HS-27A (cell line): ENCODE data around the gene UGT8.
"Not testable (repeated sequence)": the region's sequence is repeated elsewhere in the genome, so short reads cannot be mapped to it uniquely, and the experiment has no call there.

ENCODE experiments used
- DNase-seq: peaks from one replicate; pipeline ENCODE4 v3.0.0-alpha.2; 2012; ENCODE audit warnings: low read depth, missing footprints

Gene UGT8

DNA sequence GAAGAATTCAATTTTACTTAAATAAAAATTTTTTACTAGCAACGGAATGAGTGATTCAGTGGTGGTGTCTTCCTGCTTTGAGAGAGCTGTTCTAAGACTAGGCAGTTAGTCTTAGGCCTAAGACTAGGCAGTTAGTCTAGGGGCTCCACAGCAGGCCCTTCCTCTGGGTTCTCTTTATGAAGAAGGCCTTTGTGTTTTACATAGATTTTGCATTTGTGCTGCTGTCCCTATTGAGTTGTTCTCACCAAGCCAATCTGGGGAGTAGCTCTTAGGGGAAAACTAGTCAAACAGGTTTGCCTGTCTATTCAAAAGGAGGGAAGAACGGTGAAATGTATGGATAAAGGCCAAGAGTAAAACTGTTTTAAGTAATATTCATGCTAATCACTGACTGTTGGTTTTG lies 7.6 kb downstream of the UGT8 start:
- no peak for DNase-seq

DNA sequence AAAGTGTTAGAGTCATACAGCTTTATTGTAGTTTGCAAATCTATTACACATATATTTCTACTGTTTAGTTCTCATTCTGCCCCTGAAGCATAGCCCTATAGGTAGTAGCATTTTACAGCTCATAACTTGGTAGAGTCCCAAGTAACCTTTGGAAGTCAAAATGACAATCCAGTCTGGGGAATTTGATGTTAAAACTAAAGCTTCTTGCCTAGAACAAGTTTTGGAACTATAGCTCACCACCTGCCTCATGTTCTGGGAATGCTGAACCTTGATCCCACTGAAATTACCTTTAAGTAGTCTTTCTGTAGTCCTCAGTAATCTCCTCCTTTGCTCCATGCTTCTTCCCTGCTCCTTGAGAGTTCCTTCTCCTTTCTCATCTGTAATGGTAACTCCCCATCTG lies 8.4 kb downstream of the UGT8 start:
- DNase-seq: no peak

DNA sequence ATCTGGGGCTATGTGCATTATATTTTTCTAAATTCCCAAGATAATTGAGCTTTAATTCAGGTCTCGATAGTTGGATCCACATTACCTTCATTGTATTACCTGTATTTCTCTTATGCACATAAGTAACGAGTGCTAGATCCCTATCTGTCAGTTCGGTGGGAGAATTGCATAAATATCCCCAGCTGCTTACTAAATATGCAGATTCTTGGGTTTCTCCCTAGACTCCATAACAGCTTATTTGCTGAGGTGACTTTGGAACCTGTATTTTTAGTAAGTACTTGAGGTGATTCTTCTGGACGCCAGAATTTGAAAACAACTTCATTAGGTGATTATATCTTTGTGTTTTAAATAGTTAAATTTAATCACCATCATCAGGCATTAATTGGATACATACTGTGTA lies 15.0 kb downstream of the UGT8 start:
- no peak for DNase-seq

DNA sequence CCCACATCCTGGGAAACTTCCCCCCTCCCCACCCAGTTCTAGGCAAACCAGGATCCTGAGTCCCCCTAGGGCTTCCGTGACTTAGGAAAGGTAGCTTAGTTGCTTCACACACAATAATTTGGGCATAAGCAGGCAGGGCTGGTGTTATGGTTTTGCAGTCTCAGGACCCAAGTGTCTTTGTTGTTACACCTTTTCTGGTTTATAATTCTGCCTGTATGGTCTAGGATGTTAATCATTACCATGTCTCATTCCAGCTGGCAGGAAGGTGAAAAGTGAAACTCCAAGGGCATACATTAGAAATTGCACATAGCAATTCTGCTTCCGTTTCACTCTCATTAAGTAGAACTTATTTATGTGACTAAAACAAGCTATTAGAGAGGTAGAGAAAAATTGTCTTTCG lies 16.8 kb downstream of the UGT8 start:
- DNase-seq: no peak

DNA sequence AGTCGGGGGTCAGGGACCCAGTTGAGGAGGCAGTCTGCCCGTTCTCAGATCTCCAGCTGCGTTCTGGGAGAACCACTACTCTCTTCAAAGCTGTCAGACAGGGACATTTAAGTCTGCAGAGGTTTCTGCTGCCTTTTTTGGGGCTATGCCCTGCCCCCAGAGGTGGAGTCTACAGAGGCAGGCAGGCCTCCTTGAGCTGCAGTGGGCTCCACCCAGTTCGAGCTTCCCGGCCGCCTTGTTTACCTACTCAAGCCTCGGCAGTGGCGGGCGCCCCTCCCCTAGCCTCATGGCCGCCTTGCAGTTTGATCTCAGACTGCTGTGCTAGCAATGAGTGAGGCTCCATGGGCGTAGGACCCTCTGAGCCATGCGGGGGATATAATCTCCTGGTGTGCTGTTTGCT lies 17.4 kb downstream of the UGT8 start:
- not testable (repeated sequence) for DNase-seq

DNA sequence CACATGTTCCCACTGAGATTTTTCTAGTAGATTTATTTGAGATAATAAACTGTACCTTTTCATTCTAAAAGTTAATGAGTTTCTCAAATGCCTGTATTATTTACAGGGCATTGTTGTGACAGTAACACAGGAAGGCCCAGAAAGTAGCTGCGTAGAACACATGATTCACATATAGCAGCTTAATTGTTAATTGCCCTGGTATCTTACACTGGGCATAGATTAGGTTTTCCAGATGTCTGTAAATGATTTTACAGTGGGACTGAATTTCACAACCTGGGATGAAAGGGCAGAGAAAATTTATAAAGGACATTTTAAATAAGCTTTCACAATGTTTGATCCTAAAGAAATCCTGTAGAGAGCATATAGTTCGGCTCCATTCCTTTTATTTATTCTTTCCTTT lies 27.6 kb downstream of the UGT8 start:
- DNase-seq: no peak

DNA sequence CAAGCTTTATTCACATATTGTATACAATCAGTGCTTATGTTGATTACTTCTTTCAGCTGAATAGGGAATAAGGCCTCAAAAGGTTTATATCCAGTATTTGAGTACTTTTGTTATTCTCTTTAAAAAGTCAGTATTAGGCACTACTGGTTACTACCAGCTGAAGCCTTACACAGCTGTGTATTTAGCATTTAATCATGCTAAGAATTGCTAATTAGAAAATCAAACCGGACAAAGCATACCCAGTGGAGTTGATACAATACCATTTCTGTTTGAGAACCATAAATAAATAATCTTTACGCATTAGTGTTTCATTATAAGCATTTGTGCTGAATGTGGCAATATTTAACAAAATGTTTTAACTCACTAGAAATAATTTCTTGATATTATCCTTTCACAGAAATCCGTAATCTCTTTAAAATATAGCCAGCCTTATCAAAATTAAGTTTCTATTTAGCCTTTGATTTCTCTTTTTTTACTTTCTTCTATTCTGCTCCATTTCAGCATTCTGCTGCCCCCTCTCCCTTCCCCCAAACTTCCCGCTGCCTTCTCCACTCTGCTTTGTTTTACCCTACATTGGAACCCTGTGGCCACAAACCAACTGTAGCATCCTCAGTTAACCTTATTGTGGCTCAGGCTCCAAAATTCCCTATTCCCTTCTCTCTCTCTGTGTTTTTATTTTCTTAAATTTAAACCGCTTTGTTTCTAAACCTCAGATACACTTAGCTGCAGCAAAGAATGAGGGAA lies 37.8 kb downstream of the UGT8 start:
- DNase-seq: no peak

DNA sequence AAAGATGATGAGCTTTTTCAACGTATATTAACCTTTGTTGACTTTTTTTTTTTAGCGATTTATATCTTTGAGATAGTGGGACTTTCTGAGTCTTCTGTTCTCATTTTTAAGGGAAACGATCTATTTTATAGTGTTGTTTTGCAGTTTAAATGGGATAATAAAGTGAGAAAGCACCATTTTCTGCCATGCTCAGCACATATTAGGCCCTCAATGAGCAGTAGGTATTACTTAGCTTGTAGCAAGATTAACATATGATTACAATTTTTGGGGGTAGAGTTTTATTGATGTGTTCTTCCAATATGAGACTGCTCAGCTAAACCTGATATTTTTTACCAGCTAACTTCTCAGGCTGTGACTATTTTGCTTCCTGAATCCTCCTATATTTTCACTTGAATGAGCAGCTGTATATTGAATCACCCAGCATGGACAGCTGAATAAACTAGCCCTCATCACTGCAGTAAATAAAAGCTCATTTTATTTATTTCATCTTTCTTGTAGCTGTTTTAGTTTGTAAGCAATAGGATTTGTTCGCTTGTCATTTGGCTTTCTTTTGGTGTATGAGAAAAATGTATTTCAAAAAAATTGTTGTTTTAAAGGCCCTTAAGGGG lies 43.7 kb downstream of the UGT8 start:
- DNase-seq: no peak

DNA sequence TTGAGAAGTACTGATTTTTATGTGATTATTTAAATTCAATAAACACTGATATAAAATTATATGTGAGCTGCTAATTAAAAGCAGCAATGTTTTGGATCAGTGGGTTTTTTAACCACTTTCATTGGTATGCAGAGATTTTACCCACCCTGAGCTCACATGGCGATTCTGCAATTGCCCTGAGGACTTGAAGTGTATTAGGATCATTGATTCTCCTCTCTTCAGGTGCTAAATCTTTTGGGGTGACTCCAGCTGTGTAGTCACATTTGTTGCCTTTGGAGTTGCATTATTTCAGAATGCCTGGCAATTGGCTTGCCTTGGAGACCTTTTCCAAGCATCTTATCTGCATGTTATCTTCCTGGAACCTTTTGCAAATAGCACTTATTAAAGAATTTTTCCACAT lies 51.3 kb downstream of the UGT8 start:
- DNase-seq: no peak

DNA sequence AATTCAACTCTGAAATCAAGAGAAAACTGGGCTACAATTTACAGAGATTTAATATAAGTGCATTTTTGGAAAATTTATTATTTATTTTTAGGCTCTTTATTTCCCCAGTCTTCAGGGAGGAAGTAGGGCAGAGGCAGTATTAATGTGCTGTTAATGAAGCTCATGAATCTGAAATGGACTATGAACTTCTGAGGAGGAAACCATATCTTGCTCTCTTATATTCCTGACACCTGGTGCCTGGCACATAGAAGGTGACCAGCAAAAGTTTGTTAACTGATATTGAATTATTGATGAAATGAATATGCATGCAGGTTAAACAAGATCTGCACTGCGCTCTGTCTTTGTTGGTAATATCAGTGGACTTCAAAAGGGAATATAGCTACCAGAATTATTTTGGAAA lies 55.1 kb downstream of the UGT8 start:
- DNase-seq: no peak

DNA sequence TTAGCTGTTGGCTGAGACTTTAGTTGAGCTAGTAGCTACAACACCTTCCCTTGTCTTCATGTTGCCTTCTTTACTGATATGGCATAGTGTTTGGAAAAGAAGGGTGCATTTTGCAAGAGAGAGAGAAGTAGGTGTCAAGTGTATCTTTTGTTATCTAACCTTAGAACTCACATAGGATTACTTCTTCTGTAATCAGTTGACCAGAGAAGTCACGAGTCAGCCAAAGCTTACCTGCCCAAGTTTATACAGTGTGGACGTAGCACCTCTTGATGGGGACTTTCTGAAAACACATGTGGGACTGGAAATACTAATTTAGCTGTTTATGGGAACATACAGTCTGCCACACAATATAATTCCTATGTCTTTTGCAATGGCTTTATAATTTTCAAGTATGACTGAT lies 56.0 kb downstream of the UGT8 start:
- no peak for DNase-seq

DNA sequence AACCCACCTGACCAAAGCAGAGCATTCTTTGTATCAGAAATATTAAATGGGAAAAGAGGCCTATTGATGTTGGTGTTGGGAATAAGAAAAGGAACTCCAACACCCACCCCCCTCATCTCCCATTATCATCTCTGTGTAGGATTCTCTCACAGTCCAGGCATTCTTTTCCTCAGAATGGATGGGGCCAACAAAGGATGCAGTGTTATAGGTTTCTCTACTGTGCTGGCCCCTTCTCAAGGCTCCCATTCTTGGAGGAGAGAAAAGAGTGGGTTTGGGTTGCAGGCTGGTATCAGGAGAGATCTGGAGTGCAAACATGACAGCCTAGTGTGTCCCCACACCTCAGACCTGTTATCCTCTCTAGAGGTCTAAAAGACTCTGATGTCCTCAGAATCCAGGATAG lies 59.6 kb downstream of the UGT8 start:
- no peak for DNase-seq

DNA sequence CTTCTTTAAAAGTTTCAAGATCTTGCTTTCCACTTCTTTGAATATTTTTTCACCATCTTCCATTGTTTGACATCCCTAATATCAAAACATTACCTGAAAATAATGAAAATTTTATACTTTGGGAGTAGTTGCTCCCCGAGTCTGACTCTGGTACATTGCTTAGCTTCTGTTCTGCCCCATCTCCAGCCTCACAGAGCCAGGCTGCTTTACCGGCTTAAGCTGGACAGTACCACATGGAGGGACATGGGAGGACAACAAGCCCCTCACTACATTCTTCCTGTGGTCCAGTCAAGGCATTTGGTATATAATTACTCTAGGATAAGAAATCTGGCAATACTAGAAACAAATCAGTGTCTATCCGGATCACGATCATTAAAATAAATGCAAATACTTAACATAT lies 60.2 kb downstream of the UGT8 start:
- no peak for DNase-seq

DNA sequence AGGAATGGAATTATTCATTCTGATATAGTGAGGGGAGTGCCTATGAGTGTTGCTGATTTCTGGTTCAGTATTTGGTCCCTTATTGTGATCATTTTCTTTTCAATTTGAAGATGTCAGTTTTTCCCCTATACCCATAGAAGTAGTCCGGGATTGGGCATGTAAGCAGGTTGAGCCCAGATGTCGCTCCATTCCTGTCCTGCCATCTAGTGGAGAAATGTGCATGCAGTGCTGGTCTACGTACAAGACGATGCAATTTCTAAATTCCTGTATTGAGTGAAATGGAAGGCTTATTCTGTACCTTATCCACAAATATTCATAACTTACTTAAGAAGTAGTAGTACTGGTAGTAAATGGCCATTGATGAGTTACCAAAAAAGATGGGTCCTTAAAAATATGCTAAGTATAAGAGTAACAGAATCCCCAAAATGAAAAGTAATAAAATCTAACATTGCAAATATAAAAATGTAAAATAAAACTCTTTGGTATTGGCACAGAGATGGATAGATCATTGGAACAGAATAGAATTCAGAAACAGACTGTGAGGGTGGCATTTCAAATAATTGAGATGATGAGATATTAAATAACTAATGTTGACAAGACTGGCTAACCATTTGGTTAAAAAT lies 60.9 kb downstream of the UGT8 start:
- DNase-seq: peak; percentile 1

DNA sequence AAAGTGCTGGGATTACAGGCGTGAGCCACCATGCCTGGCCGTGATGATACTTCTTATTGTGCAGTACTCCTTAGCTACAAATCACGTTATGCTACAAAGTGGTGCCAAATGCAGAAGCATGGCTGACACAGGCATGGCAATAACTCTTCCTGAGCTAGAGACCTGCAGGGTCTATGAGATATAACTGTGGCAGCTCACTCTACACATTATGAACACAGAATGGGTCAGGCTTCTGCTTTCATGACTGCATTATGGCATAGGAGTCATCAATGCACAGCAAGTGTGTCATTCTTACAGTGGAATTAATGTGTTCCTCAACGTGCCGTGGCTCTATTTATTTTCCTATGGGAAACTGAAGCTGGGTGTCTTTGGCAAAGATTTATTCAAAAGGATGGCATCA lies 64.5 kb downstream of the UGT8 start:
- DNase-seq: no peak

DNA sequence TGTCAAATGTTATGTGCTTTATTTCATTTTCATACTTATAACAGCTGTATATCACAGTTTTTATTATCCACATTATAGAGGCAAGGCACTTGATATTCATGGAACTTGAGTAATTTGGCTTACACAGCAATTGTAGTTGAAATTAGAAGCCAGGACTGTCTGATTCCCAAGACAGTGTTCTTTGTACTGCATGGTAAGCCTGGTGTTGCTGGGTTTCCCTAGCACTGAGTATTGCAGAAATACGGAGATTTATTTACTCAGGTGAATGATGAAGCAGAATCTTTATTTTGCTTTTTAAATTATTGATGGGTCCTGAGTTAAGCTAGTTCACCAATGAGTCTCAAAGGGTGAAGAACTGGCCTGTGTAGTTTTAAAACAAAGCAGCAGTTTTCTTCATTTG lies 70.0 kb downstream of the UGT8 start:
- DNase-seq: no peak

DNA sequence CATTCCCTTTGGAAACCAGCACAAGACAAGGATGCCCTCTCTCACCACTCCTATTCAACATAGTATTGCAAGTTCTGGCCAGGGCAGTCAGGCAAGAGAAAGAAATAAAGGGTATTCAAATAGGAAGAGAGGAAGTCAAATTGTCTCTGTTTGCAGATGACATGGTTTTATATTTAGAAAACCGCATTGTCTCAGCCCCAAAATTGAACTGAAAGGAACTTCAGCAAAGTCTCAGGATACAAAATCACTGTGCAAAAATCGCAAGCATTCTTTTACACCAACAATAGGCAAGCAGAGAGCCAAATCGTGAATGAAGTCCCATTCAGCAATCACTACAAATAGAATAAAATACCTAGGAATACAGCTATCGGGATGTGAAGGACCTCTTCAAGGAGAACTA lies 72.1 kb downstream of the UGT8 start:
- not testable (repeated sequence) for DNase-seq

DNA sequence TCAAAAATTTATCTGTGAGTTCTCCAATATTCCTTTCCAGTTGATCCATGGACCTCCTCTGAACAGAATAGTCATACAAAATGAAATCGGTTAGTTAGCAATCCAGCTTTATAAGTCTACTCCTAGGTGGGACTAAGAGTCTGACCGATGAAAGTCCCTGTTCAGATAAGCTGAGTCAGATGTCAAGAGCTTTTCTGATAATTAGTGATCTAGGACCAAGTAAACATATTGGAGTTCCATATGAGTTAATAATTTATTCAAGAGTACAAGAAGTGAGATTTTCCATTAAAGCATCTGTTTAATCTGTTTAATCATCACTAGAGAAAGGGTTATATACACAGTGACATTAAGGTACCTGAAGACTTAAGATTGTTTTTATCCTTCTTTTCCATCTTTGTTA lies 74.7 kb downstream of the UGT8 start:
- DNase-seq: no peak

DNA sequence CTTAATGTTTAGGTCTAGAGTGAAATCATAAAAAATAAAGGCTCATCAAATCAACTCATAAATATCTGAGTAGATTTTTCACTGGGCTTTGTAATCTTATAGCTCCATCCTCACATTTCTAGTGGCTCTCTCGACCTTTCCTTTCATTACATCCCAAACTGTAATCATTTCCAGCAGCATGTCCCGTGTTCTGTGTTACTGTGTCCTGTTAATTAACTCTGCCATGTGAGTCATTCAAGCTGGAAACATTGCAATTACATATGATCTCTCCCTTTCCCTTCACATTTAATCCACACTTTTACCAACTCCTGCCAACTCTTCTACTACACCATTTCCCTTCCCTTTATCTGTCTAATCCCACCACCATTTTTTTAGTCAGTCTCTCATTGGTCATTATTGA lies 75.5 kb downstream of the UGT8 start:
- DNase-seq: no peak

DNA sequence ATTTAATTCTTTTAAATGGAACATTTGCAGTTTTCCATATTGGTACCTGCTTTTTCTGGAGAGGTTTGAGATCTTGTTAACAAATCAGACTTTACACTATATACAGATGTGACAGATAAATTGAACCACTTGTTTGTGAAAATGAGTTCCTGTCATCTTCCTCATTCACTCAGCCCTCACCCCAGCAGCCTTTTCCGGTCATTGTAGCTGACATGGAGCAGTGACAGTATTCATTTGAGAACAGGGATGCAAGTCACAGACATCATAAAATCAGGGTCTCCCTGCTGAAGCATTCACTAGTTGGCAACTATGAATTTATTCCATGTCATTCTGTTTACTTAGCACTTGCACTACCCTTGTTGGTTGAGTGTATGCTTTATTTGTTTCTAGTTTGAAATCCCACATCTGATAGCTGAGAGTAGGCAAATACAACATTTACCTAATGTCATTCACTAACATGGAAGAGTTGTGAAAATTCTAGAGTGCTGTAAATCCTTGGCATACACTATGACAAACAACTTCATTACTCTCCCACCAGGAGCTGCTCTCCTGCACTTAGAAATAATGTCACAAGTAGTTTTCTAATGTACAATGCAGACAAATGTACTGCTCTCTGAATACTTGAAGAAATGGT lies 78.9 kb downstream of the UGT8 start:
- no peak for DNase-seq

DNA sequence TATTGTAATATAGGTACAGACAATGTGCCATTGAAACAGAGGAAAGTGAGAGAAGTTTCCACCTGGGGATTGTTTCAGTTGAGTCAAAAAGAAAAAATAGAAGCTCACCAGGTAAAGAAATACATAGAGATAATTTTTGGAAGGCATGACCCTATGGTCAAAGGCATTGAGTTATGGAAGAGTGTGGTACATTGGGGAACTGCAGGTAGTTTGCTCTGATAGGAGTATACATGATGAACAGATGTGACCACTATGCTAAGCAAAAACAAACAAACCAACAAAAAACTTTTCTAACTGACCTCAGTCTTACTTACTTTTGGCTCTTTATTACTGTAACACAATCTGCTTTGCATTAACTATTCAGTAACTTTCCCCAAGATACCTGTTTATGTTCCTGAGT lies 85.9 kb downstream of the UGT8 start:
- DNase-seq: no peak

DNA sequence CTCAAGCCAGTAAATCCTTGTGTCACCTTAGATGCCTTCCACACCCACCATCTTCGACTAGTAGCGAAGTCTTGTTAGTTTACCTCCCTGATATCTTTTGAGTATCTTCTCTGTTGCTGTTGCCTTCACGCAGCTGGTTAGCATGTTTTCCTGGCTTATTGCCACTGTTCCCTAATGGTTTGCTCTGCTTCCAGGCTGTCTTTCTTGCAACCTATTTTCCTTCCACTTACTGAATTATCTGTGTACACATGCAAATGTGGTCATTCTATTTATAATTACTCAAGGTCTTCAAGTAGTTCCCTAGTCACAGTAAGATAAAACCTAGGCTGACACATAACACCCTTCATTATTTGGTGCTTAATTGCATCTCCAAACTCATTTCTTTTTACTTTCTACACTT lies 89.5 kb downstream of the UGT8 start:
- no peak for DNase-seq

DNA sequence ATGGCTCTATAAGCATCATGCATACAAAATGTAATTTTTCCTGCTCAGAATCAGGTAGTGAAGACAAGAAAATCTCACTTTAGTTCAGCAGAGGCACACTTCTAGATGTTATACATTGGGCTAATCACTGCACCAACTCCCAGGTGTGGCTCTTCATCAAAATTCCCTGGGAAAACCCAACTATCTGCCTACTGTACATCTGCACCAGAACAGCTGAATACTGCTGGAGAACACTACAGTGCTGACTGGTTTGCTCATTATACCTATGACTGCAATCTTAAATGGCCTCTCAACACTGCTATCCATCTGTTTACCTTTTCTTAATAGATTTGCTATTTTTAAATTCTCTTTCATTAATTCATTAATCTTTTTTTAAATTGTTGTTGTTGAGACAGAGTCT lies 92.0 kb downstream of the UGT8 start:
- DNase-seq: no peak
